LHCN-M2 (cell line): ENCODE data around the gene DNAJC28. TPM values are rescaled to one million over a fixed set of nuclear protein-coding genes. Genes with fewer than 3 reads are reported as not detected.

ENCODE experiments used
- total RNA-seq: library from RNA; depleted of rRNA; stranded (reverse); fragments of >200 nt; gene quantifications from 2 replicates; pipeline ENCODE4 v1.2.3, GENCODE V29; 2014; rRNA removed

The DNAJC28 gene
- total RNA-seq, 1 experiment from 2014 or later, result 1.1 TPM

Other genes starting within 250 kb of the DNAJC28 start
- 38.5 and 40.7 TPM in 2 replicates for gene IL10RB, start 225.3 kb downstream of the DNAJC28 start, total RNA-seq
- 13.4 and 20.3 TPM in 2 replicates for gene IFNAR1, start 166.7 kb downstream of the DNAJC28 start, total RNA-seq
- 45.4 and 52.7 TPM in 2 replicates for gene IFNGR2, start 88.3 kb downstream of the DNAJC28 start, total RNA-seq
- 28.6 and 37.0 TPM in 2 replicates for gene TMEM50B, start 11.7 kb downstream of the DNAJC28 start, total RNA-seq
- gene GART, start 50.4 kb upstream of the DNAJC28 start, total RNA-seq, result 131 and 156 TPM in 2 replicates
- gene SON, start 51.3 kb upstream of the DNAJC28 start, total RNA-seq, result 80.3 and 217 TPM in 2 replicates
- gene DONSON, start 97.0 kb upstream of the DNAJC28 start, total RNA-seq, result 31.1 and 43.3 TPM in 2 replicates
- 17.7 and 18.3 TPM in 2 replicates for gene CRYZL1, start 150.0 kb upstream of the DNAJC28 start, total RNA-seq
- gene ITSN1, start 150.8 kb upstream of the DNAJC28 start, total RNA-seq, result 18.9 and 35.2 TPM in 2 replicates